T-helper 1 cell treated with Interleukin-12 subunit alpha and Interleukin-12 subunit beta and Interleukin-4 antibody, amounts not matched to agents 30 μg/mL and 1 μg/mL, for 36 hours (primary cell): ENCODE results near the gene ATP10A.

Source experiments
- H3K27ac Mint-ChIP-seq: one replicate; pipeline ENCODE4 v1.8.0; 2021; ENCODE audit warnings: mild to moderate bottlenecking, mixed read lengths
- H3K27me3 Mint-ChIP-seq: one replicate; pipeline ENCODE4 v1.8.0; 2021; ENCODE audit warnings: low read depth, mixed read lengths
- H3K36me3 Mint-ChIP-seq: one replicate; pipeline ENCODE4 v1.8.0; 2021; ENCODE audit warnings: low read depth, mixed read lengths
- H3K4me1 Mint-ChIP-seq: one replicate; pipeline ENCODE4 v1.8.0; 2021; ENCODE audit warnings: low read depth, mixed read lengths
- H3K4me3 Mint-ChIP-seq: one replicate; pipeline ENCODE4 v1.8.0; 2021; ENCODE audit warnings: mild to moderate bottlenecking, moderate library complexity, mixed read lengths
- H3K9me3 Mint-ChIP-seq: one replicate; pipeline ENCODE4 v1.8.0; 2021; ENCODE audit warnings: mixed read lengths

The ATP10A gene

GRCh38 chr15:25679964-25680685 is 183.0 kb downstream of the ATP10A start:
- no peaks in the 10 kb centered on the region for H3K27me3 Mint-ChIP-seq
- peaks cover 53% of the 10 kb centered on the region for H3K36me3 Mint-ChIP-seq
- no peak overlapping the region for H3K4me3 Mint-ChIP-seq
- H3K27ac Mint-ChIP-seq, result no peak overlapping the region
- no peaks in the 10 kb centered on the region for H3K9me3 Mint-ChIP-seq
- H3K4me1 Mint-ChIP-seq, result no peaks in the 10 kb centered on the region

DNA sequence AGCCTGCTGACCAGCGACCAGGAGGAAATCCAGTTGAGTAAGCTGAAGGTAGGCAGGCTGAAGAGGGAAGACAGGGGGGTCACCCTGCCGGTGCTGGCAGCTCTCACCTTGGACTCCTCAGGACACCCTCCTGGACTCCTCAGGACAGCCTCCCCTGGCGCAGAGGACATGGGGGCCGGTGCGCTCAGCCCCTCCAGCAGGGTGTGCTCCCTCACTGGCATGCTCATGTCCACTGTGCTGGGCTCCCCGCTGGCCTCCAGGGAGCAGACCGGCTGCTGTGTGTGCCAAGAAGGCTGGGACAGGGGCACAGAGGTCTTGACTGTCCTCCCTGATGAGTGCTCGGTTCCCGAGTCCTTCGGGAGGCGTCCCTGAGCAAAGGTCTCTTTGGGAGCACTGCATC is 183.6 kb downstream of the ATP10A start:
- Mint-ChIP-seq H3K4me1 (no peaks in the 10 kb centered on the region), H3K36me3 (peaks cover 49% of the 10 kb centered on the region), H3K4me3 (no peak overlapping the region), H3K27ac (no peak overlapping the region), H3K27me3 (no peaks in the 10 kb centered on the region), H3K9me3 (no peaks in the 10 kb centered on the region)

GRCh38 chr15:25678500-25678855 is 184.6 kb downstream of the ATP10A start:
- Mint-ChIP-seq H3K27ac (no peak overlapping the region), H3K4me3 (no peak overlapping the region), H3K9me3 (no peaks in the 10 kb centered on the region), H3K27me3 (no peaks in the 10 kb centered on the region), H3K36me3 (peaks cover 40% of the 10 kb centered on the region), H3K4me1 (no peaks in the 10 kb centered on the region)

DNA sequence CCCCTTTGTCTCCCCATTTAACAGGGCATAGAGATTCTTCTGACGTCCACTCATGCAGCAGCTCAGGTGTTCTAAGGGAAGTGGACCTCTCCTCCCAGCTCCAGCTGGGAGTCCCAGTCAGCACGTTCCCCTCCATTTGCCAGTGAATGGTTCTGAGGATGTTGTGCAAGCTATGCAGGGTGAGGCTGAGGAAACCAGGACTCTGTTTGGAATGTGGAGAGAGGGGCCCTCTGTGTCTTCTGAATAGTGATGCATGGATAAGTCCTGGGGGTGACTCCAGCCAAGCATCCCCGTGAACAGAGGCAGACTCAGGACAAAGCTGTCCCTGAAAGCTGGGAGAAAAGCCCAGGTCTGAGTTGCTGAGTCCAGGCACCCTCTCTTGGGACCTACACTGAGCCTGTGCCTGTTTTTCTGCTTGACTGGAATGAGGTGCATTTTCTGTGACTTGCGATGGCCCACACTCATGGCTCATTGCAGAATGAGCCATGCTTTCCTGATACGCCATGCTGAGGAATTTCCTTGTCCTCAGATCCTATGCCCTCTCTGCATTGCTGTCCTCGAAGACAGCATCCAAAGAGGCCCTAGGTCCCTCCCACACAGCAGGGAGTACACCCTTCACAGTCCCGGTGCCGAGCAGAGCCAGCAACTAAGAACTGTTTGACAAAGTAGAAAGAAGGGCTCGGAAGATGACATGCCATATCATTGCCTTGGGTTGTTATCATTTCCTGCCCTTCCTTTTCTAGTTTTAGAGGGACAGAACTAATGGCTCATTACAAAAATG is 185.2 kb downstream of the ATP10A start:
- Mint-ChIP-seq H3K27me3 (no peaks in the 10 kb centered on the region), H3K4me3 (no peak overlapping the region), H3K4me1 (no peaks in the 10 kb centered on the region), H3K9me3 (no peaks in the 10 kb centered on the region), H3K36me3 (peaks cover 36% of the 10 kb centered on the region), H3K27ac (no peak overlapping the region)

DNA sequence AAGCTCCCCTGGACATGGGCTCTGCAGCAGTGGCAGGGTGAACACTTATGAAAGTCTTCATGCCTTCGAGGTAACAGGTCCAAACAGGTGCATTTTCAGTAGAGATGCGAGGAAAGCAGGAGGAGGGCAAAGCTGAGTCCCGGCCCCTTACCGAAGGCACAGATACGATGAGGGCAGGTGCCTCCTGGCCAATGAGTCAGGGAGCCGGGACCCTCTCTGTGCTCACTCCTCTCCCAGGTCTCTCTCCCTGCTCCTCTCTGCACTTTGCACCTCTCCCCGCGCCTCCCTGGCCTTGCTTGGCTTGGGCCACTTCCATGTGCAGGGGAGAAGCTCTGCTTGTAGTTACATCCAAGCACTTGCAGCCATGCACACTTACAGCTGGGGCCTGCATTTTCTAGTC is 187.1 kb downstream of the ATP10A start:
- Mint-ChIP-seq H3K4me1 (no peaks in the 10 kb centered on the region), H3K9me3 (no peaks in the 10 kb centered on the region), H3K27ac (no peak overlapping the region), H3K36me3 (peaks cover 25% of the 10 kb centered on the region), H3K4me3 (no peak overlapping the region), H3K27me3 (peaks cover 7% of the 10 kb centered on the region)

DNA sequence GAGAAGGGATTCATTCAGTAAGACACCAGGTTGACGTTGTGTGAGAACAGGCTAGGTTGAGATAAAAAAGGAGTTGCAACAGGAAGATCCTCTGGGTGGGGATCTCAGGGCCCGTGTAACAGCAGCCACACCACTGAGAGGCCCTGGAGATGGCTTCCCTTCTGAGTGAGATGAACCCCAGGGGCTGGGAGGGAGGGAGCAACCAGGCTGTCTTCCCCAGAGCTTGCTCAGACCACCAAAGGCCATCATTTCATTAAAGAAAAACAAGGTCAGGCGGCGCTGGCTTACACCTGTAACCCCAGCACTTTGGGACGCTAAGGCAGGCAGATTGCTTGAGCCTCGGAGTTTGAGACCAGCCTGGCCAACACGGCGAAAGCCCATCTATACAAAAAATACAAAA is 187.7 kb downstream of the ATP10A start:
- Mint-ChIP-seq H3K27me3 (peaks cover 13% of the 10 kb centered on the region), H3K27ac (no peak overlapping the region), H3K36me3 (peaks cover 19% of the 10 kb centered on the region), H3K4me1 (no peaks in the 10 kb centered on the region), H3K4me3 (no peak overlapping the region), H3K9me3 (no peaks in the 10 kb centered on the region)

- Mint-ChIP-seq H3K4me1 (no peaks in the 10 kb centered on the region), H3K36me3 (peaks cover 15% of the 10 kb centered on the region)
These were observed 188.2 kb downstream of the ATP10A start for GRCh38 chr15:25674913-25675312.

GRCh38 chr15:25673972-25674371 is 189.2 kb downstream of the ATP10A start:
- Mint-ChIP-seq H3K9me3 (no peaks in the 10 kb centered on the region), H3K4me3 (no peak overlapping the region), H3K27ac (no peak overlapping the region), H3K36me3 (peaks cover 12% of the 10 kb centered on the region), H3K27me3 (peaks cover 26% of the 10 kb centered on the region), H3K4me1 (no peaks in the 10 kb centered on the region)

More at GRCh38 chr15:25674913-25675312, 188.2 kb downstream of the ATP10A start:
- Mint-ChIP-seq H3K9me3 (no peaks in the 10 kb centered on the region), H3K27ac (no peak overlapping the region), H3K27me3 (peaks cover 17% of the 10 kb centered on the region), H3K4me3 (no peak overlapping the region)

DNA sequence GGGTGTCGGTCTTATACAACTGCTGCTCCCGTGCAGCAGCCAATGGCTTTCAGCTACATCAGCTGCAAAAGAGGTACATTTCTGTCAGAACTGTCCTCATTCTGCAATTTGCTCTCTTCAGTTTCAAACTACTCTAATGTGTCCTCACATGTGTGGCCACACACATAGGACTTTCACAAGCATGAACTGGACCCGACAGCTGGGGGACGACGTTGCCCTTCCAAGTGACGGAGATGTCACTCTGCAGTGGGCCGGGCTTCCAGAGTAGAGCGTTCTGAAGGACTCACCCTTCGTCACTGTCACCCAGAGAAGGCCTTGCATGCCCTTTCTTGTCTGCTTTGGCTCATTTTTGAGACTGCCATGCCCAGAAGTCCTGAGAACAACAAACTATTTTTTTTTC is 189.8 kb downstream of the ATP10A start:
- Mint-ChIP-seq H3K27me3 (peaks cover 27% of the 10 kb centered on the region), H3K4me3 (no peak overlapping the region), H3K9me3 (no peaks in the 10 kb centered on the region), H3K4me1 (no peaks in the 10 kb centered on the region), H3K27ac (no peak overlapping the region), H3K36me3 (peaks cover 7% of the 10 kb centered on the region)

DNA sequence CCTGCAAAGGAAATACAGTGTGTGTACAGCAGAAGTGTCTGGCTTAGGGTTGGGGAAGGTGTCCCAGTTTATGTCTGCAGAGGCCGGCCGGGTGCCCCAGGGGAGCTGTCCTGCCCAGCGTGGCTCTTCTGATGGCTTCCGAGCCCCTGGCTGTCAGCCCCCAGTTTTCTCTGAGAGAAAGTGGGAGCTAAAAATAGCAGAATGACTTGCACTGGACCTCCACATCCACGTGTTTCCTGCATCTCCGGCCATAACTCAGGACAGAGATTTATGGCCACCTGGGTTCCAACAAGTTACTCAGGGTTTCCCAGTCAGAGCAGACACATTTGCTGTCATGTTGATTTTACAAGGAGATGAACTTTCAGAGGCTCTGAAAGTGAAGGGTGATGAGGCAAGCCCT is 192.0 kb downstream of the ATP10A start:
- H3K9me3 Mint-ChIP-seq, result no peaks in the 10 kb centered on the region
- H3K27ac Mint-ChIP-seq, result no peak overlapping the region
- peaks cover 3% of the 10 kb centered on the region for H3K36me3 Mint-ChIP-seq
- no peak overlapping the region for H3K4me3 Mint-ChIP-seq
- H3K4me1 Mint-ChIP-seq, result no peaks in the 10 kb centered on the region
- peaks cover 27% of the 10 kb centered on the region for H3K27me3 Mint-ChIP-seq

GRCh38 chr15:25670621-25671020 is 192.5 kb downstream of the ATP10A start:
- no peaks in the 10 kb centered on the region for H3K9me3 Mint-ChIP-seq
- H3K27ac Mint-ChIP-seq, result no peak overlapping the region
- peaks cover 3% of the 10 kb centered on the region for H3K36me3 Mint-ChIP-seq
- no peaks in the 10 kb centered on the region for H3K4me1 Mint-ChIP-seq
- H3K4me3 Mint-ChIP-seq, result no peak overlapping the region
- peaks cover 27% of the 10 kb centered on the region for H3K27me3 Mint-ChIP-seq

DNA sequence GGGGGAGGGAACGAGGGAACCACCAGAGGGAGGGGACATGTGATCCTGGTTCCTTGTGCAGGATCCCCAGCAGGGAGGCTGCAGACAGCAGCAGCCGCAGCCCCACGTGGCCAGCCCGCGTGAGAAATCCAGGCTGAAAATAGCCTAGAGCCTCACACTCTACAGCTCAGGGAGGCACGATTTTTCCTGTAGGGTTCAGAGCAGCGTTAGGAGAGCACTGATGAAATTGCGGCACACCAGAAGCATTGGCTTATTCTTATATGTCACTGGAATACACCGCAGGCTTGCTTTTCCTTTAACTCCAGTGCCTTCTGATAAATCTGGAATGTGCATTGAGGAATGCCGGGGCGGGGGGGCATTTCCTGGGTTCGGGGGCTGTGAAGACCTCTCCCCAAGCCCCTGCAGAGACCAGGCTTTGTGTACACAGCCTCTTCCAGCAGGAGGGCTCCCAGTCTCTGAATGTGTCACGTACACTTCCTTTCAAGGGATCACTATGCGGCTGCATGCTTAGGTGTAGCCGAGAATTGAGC is 193.0 kb downstream of the ATP10A start:
- no peak overlapping the region for H3K27ac Mint-ChIP-seq
- H3K4me1 Mint-ChIP-seq, result no peaks in the 10 kb centered on the region
- H3K36me3 Mint-ChIP-seq, result peaks cover 2% of the 10 kb centered on the region
- no peak overlapping the region for H3K4me3 Mint-ChIP-seq
- H3K9me3 Mint-ChIP-seq, result no peaks in the 10 kb centered on the region
- peaks cover 27% of the 10 kb centered on the region for H3K27me3 Mint-ChIP-seq

GRCh38 chr15:25668901-25669300 is 194.2 kb downstream of the ATP10A start:
- no peaks in the 10 kb centered on the region for H3K4me1 Mint-ChIP-seq
- H3K9me3 Mint-ChIP-seq, result no peaks in the 10 kb centered on the region
- no peak overlapping the region for H3K27ac Mint-ChIP-seq
- H3K27me3 Mint-ChIP-seq, result peaks cover 27% of the 10 kb centered on the region
- peaks cover 2% of the 10 kb centered on the region for H3K36me3 Mint-ChIP-seq
- no peak overlapping the region for H3K4me3 Mint-ChIP-seq

- peaks cover 2% of the 10 kb centered on the region for H3K36me3 Mint-ChIP-seq
- H3K27ac Mint-ChIP-seq, result no peak overlapping the region
- H3K27me3 Mint-ChIP-seq, result peaks cover 27% of the 10 kb centered on the region
- no peaks in the 10 kb centered on the region for H3K4me1 Mint-ChIP-seq
- no peaks in the 10 kb centered on the region for H3K9me3 Mint-ChIP-seq
- no peak overlapping the region for H3K4me3 Mint-ChIP-seq
These were observed 194.8 kb downstream of the ATP10A start for GRCh38 chr15:25668236-25668795.

DNA sequence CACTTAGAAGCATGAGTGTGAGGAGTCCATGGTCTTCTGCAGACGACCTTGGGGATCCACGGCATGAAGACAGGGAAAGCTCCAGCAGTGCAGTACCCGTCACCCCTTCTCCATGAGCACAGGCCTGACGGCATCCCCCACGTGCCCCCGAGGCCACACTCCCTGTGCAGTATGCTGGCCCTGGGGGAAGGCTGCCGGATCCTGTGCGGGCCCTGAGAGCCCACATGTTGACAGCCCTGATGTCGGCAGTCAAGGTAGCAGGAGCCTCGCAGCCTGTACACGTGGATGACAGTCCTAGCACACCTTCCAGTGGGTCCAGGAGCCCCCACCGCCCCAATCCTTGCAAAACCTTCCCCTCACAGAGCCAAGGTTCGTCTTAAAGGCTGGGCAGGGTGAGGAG is 195.3 kb downstream of the ATP10A start:
- Mint-ChIP-seq H3K27me3 (peaks cover 27% of the 10 kb centered on the region), H3K36me3 (peaks cover 2% of the 10 kb centered on the region), H3K4me1 (no peaks in the 10 kb centered on the region), H3K27ac (no peak overlapping the region), H3K4me3 (no peak overlapping the region), H3K9me3 (no peaks in the 10 kb centered on the region)
